Ovary (tissue), 9 donors: ENCODE results near the gene BHLHE41. TPM values are rescaled to one million over a fixed set of nuclear protein-coding genes. Genes with fewer than 3 reads are reported as not detected.

Source experiments
- DNase-seq, 5 donors: peaks; one replicate each; pipeline ENCODE4 v3.0.0-alpha.2; 2019 to 2020
- H3K27ac ChIP-seq, 2 donors: fragments of 200-600 bp; one replicate each; pipeline versions ENCODE4 v1.5.1 to v1.8.0; 2019 to 2022
- H3K27me3 ChIP-seq: fragments of 200-600 bp; one replicate; pipeline ENCODE4 v1.8.0; 2022
- H3K36me3 ChIP-seq: fragments of 200-600 bp; sonication (generic); one replicate; pipeline ENCODE4 v1.5.1; 2019
- H3K4me1 ChIP-seq: one replicate; pipeline ENCODE4 v1.8.1; 2013; ENCODE audit warnings: mild to moderate bottlenecking, moderate library complexity; ENCODE audit not compliant: insufficient read depth
- H3K4me3 ChIP-seq: fragments of 200-600 bp; sonication (generic); one replicate; pipeline ENCODE4 v1.5.1; 2017
- H3K9me3 ChIP-seq, 2 donors: fragments of 200-600 bp in 1 of 2; sonication (generic) in 1 of 2; one replicate each; pipeline versions ENCODE4 v1.5.1 to v1.8.1; 2013 to 2019; ENCODE audit warnings: mild to moderate bottlenecking in 1 of 2, moderate library complexity in 1 of 2
- CTCF ChIP-seq, 3 donors: fragments of 450-650 bp in 2 of 3; fragments of 200-600 bp in 1 of 3; IDR thresholded peaks; one replicate each; pipeline versions ENCODE4 v1.5.1 to v1.8.0; 2016 to 2022; ENCODE audit warnings: antibody characterized with exemption in 3 of 3, mild to moderate bottlenecking in 1 of 3
- EP300 ChIP-seq: sonication (generic); formaldehyde crosslinking; IDR thresholded peaks from one replicate; pipeline ENCODE4 v1.6.1; 2017; ENCODE audit warnings: antibody characterized with exemption
- POLR2A ChIP-seq: fragments of 450-650 bp; IDR thresholded peaks from one replicate; pipeline ENCODE4 v1.6.1; 2017; ENCODE audit warnings: antibody characterized with exemption, mild to moderate bottlenecking, moderate library complexity
- WGBS, 3 donors: extraction: QIAGEN DNeasy Blood & Tissue Kit in 1 of 3; methylation state at CpG; one replicate each; pipeline versions ENCODE4 v1.1.5 to v1.1.7; 2013 to 2017; 5-methylcytosine and 5-hydroxymethylcytosine counted together
- intact Hi-C, 4 donors: fragments of 100-400 bp; cut with DNase I; formaldehyde crosslinking; loops; one replicate each; pipeline versions ENCODE4 v1.11.0 to v1.15.1; 2022 to 2023
- polyA plus RNA-seq, 2 donors: library from polyadenylated mRNA; stranded (reverse); fragments of 200-250 nt in 1 of 2; fragments of 350-450 nt in 1 of 2; fragmentation: Illumina TruSeq in 1 of 2; extraction: RNeasy Lipid Tissue Mini Kit (QIAGEN cat#74804) in 1 of 2; gene quantifications; one replicate each; pipeline ENCODE4 v1.2.3, GENCODE V29; 2013 to 2014
- total RNA-seq, 7 donors: library from RNA; depleted of rRNA in 2 of 7; stranded (reverse); fragments of >200 nt in 2 of 7; fragmentation: NEBNext Ultra II Directional in 3 of 7; extraction: Animal tissue kit (Norgen Biotek cat#: 25700) in 3 of 7; gene quantifications; one replicate each; pipeline versions ENCODE4 v1.1.0 to v1.2.4, GENCODE V29; 2016 to 2023
- donor health status: DM: no; HTN: no; CAD: no; lungs with moderate emphysema.
- donor health status: DM: no; HTN: no; CAD: no.
- donor health status: Bipolar disorder and iron deficiency.
- donor health status: DM: yes; HTN: yes; CAD: no.
- donor health status: DM: no; HTN: no; CAD: no.
- donor health status: DM: yes; HTN: yes; CAD: no.

Gene BHLHE41
- total and polyA plus RNA-seq, 9 donors, result 4.2 to 42.8 (median 27.4) TPM

DNA sequence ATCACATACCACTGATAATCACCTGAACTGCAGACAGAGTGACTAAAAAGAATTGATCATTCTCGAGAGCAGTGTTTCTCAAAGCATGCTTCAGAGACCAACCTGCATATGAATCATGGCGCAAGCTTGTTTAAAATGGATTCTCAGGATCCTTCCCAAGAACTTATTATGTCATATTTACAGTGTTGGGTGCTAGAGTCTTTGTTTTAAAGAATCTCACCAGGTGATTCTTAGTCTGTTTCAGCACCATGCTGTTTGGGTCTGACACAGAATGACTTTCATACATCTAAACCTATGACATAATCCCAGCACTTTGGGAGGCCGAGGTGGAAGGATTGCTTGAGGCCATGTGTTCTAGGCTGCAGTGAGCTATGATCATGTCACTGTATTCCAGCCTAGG is 39.3 kb upstream of the BHLHE41 start:
- no peak for DNase-seq
- no peaks in the 10 kb centered on the region for H3K9me3 ChIP-seq
- no peaks in the 10 kb centered on the region for H3K4me1 ChIP-seq
- H3K4me3 ChIP-seq, result no peak overlapping the region
- TF ChIP-seq POLR2A, result no peak
- TF ChIP-seq CTCF (IDR thresholded peaks at IDR 0.05), result no peak
- TF ChIP-seq EP300, result no peak
- intact Hi-C loops, result no loop called here
- H3K36me3 ChIP-seq, result no peaks in the 10 kb centered on the region
- WGBS, 3 donors, result 72 to 87% (median 86%) methylated on average over 3 of the region's 3 CpGs
- H3K27ac ChIP-seq, result no peak overlapping the region
- no peaks in the 10 kb centered on the region for H3K27me3 ChIP-seq

GRCh38 chr12:26162905-26163304 is 38.1 kb upstream of the BHLHE41 start:
- H3K27ac ChIP-seq, result no peak overlapping the region
- intact Hi-C loops, result no loop called here
- no peak for DNase-seq
- H3K4me3 ChIP-seq, result no peak overlapping the region
- H3K36me3 ChIP-seq, result no peaks in the 10 kb centered on the region
- no peaks in the 10 kb centered on the region for H3K9me3 ChIP-seq
- no peak for TF ChIP-seq CTCF (IDR thresholded peaks at IDR 0.05)
- H3K27me3 ChIP-seq, result no peaks in the 10 kb centered on the region
- 78 to 89% (median 82%) methylated on average over 4 of the region's 4 CpGs for WGBS, 3 donors
- H3K4me1 ChIP-seq, result no peaks in the 10 kb centered on the region

- intact Hi-C loops, result no loop called here
- WGBS, 3 donors, result 89 to 96% (median 91%) methylated on average over 1 of the region's 1 CpG
- Histone ChIP-seq H3K27ac (no peak overlapping the region), H3K4me3 (no peak overlapping the region), H3K27me3 (no peaks in the 10 kb centered on the region), H3K9me3 (no peaks in the 10 kb centered on the region), H3K4me1 (no peaks in the 10 kb centered on the region), H3K36me3 (no peaks in the 10 kb centered on the region)
- TF ChIP-seq POLR2A (no peak), CTCF (IDR thresholded peaks at IDR 0.05) (no peak), EP300 (no peak)
- DNase-seq, result no peak
Measured at GRCh38 chr12:26162174-26162573, 37.3 kb upstream of the BHLHE41 start.

GRCh38 chr12:26158078-26158764 is 33.4 kb upstream of the BHLHE41 start:
- Histone ChIP-seq H3K36me3 (no peaks in the 10 kb centered on the region), H3K27me3 (no peaks in the 10 kb centered on the region), H3K27ac (no peak overlapping the region), H3K9me3 (no peaks in the 10 kb centered on the region), H3K4me1 (peaks cover 7% of the 10 kb centered on the region), H3K4me3 (no peak overlapping the region)
- 73 to 78% (median 75%) methylated on average over 3 of the region's 3 CpGs for WGBS, 3 donors
- TF ChIP-seq POLR2A, result no peak
- TF ChIP-seq CTCF (IDR thresholded peaks at IDR 0.05), result no peak
- DNase-seq, result no peak
- intact Hi-C loops, result no loop called here
